A549 (cell line): Measurements from ENCODE around the gene ZBTB16. TPM values are rescaled to one million over a fixed set of nuclear protein-coding genes. Genes with fewer than 3 reads are reported as not detected.

Source experiments
- ATAC-seq, 2 experiments: fragments of 200-7000 bp in 1 of 2; fragments of >200 bp in 1 of 2; cut with Nextera tagmentation in 1 of 2; cut with Tn5 transposase in 1 of 2; 3 replicates each; pipeline versions ENCODE4 v1.8.0 to v1.9.1; 2018 to 2020; ENCODE audit warnings: mild to moderate bottlenecking in 1 of 2, moderate library complexity in 1 of 2
- CTCF ChIA-PET: fragments of 300-600 bp; sonication (Branson Sonifier 250); formaldehyde crosslinking; extraction: SDS; loops from one replicate; lab custom pipeline; 2021; ENCODE audit warnings: antibody characterized with exemption, inconsistent platforms; lab: Yijun Ruan, JAX
- POLR2A ChIA-PET: fragments of 350-600 bp; formaldehyde crosslinking; extraction: SDS; loops from one replicate; lab custom pipeline; 2021; ENCODE audit warnings: antibody characterized with exemption, inconsistent platforms; lab: Yijun Ruan, JAX
- DNase-seq, 2 experiments: peaks; one replicate each; pipeline versions ENCODE4 v3.0.0 to v3.0.0-alpha.2; 2011 to 2016; ENCODE audit warnings: low read depth in 1 of 2, low spot score in 1 of 2
- FAIRE-seq: peaks from 2 replicates; lab custom pipeline; 2011; peaks lifted over from hg19 to GRCh38; lab: Jason Lieb, UNC
- H3K27ac ChIP-seq, 2 experiments: fragments of >200 bp; sonication (Bioruptor Twin); formaldehyde crosslinking; 3 replicates each; pipeline ENCODE4 v1.5.1; 2016 to 2017
- H3K4me1 ChIP-seq: fragments of >200 bp; sonication (Bioruptor Twin); formaldehyde crosslinking; 3 replicates; pipeline ENCODE4 v1.6.1; 2016
- H3K4me2 ChIP-seq: fragments of >200 bp; sonication (Bioruptor Twin); formaldehyde crosslinking; 3 replicates; pipeline ENCODE4 v1.6.1; 2016
- H3K4me3 ChIP-seq: fragments of >200 bp; sonication (Bioruptor Twin); formaldehyde crosslinking; 3 replicates; pipeline ENCODE4 v1.5.1; 2016
- H3K9me3 ChIP-seq: fragments of >200 bp; sonication (Bioruptor Twin); formaldehyde crosslinking; 3 replicates; pipeline ENCODE4 v1.6.1; 2016
- CEBPB ChIP-seq, 2 experiments: fragments of >200 bp in 1 of 2; sonication (Bioruptor Twin) in 1 of 2; formaldehyde crosslinking in 1 of 2; IDR thresholded peaks; 2 replicates each; pipeline ENCODE4 v1.6.1; 2012 to 2016
- CHD2 ChIP-seq: fragments of 150-350 bp; IDR thresholded peaks from 2 replicates; pipeline ENCODE4 v1.6.1; 2014; ENCODE audit warnings: low read length; ENCODE audit not compliant: partially characterized antibody
- E2F6 ChIP-seq: IDR thresholded peaks from 2 replicates; pipeline ENCODE4 v1.6.1; 2012; ENCODE audit warnings: low read depth, borderline replicate concordance
- EHMT2 ChIP-seq: fragments of 200-600 bp; sonication (generic); IDR thresholded peaks from 2 replicates; pipeline ENCODE4 v1.6.1; 2016; ENCODE audit warnings: antibody characterized with exemption, low read depth, mild to moderate bottlenecking, moderate library complexity
- EP300 ChIP-seq, 2 experiments: fragments of >200 bp; sonication (Bioruptor Twin); formaldehyde crosslinking; IDR thresholded peaks; 2 replicates in 1 of 2; 3 replicates in 1 of 2; pipeline ENCODE4 v1.6.1; 2016 to 2017
- ESRRA ChIP-seq: fragments of 150-350 bp; IDR thresholded peaks from 2 replicates; pipeline ENCODE4 v1.6.1; 2014; ENCODE audit warnings: mild to moderate bottlenecking, low read length, borderline replicate concordance
- FOSB ChIP-seq: fragments of 250-450 bp; sonication (Bioruptor Pico); IDR thresholded peaks from 2 replicates; pipeline ENCODE4 v1.5.0; 2020; ENCODE audit warnings: mild to moderate bottlenecking, moderate library complexity
- FOSL2 ChIP-seq, 2 experiments: fragments of 450-650 bp in 1 of 2; fragments of >200 bp in 1 of 2; sonication (Bioruptor Twin) in 1 of 2; formaldehyde crosslinking; IDR thresholded peaks; 2 replicates each; pipeline versions ENCODE4 v1.5.0 to v1.6.1; 2016 to 2020; ENCODE audit warnings: mild to moderate bottlenecking in 1 of 2, moderate library complexity in 1 of 2
- GATA3 ChIP-seq: IDR thresholded peaks from 2 replicates; pipeline ENCODE4 v1.6.1; 2012; ENCODE audit warnings: borderline replicate concordance
- HDAC2 ChIP-seq: fragments of 200-600 bp; sonication (generic); IDR thresholded peaks from 2 replicates; pipeline ENCODE4 v1.6.1; 2016
- HES2 ChIP-seq: fragments of >200 bp; sonication (Bioruptor Twin); formaldehyde crosslinking; IDR thresholded peaks from 2 replicates; pipeline ENCODE4 v1.6.1; 2016
- KDM1A ChIP-seq: fragments of 200-600 bp; sonication (generic); IDR thresholded peaks from 2 replicates; pipeline ENCODE4 v1.6.1; 2016; ENCODE audit warnings: low read depth, mild to moderate bottlenecking
- MYC ChIP-seq: IDR thresholded peaks from 2 replicates; pipeline ENCODE4 v1.6.1; 2012; ENCODE audit warnings: mild to moderate bottlenecking, inconsistent platforms, low read length, improper control_type of control experiment, borderline replicate concordance
- NFE2L2 ChIP-seq: fragments of 150-350 bp; conservative IDR thresholded peaks from 2 replicates; pipeline ENCODE4 v1.6.1; 2014; ENCODE audit warnings: low read length
- POLR2A ChIP-seq: IDR thresholded peaks from 2 replicates; pipeline ENCODE4 v1.6.1; 2012; ENCODE audit warnings: mild to moderate bottlenecking, low read length
- POLR2AphosphoS2 ChIP-seq: conservative IDR thresholded peaks from 2 replicates; pipeline ENCODE4 v1.6.1; 2012; ENCODE audit warnings: low read length, improper control_type of control experiment, inconsistent platforms
- RFX5 ChIP-seq: fragments of 450-650 bp; IDR thresholded peaks from 2 replicates; pipeline ENCODE4 v1.7.1; 2014; ENCODE audit warnings: antibody characterized with exemption, mild to moderate bottlenecking, moderate library complexity
- SMC3 ChIP-seq: fragments of >200 bp; sonication (Bioruptor Twin); formaldehyde crosslinking; IDR thresholded peaks from 3 replicates; pipeline ENCODE4 v1.6.1; 2018; ENCODE audit warnings: inconsistent platforms
- TFCP2L1 ChIP-seq: fragments of 250-450 bp; sonication (Bioruptor Pico); IDR thresholded peaks from 2 replicates; pipeline ENCODE4 v1.5.0; 2021; ENCODE audit warnings: mild to moderate bottlenecking
- ZC3H11A ChIP-seq: fragments of 450-650 bp; IDR thresholded peaks from 2 replicates; pipeline ENCODE4 v1.6.1; 2014; ENCODE audit warnings: antibody characterized with exemption, mild to moderate bottlenecking
- WGBS: methylation state at CpG from one replicate; pipeline ENCODE4 v1.1.6; 2017; ENCODE audit errors: missing lambda C conversion rate; 5-methylcytosine and 5-hydroxymethylcytosine counted together
- polyA plus RNA-seq, 4 experiments: library from polyadenylated mRNA; depleted of rRNA in 3 of 4; stranded (reverse); fragments of >200 nt; fragmentation: RNase III in 1 of 4; extraction: RNeasy Plus Mini Kit Qiagen cat#74134 plus additional on column Dnase treatment in 1 of 4; gene quantifications; 2 replicates in 3 of 4; 3 replicates in 1 of 4; pipeline ENCODE4 v1.2.3, GENCODE V29; 2011 to 2017
- TF ChIP-seq, protein P1 (sequence below): fragments of 200-600 bp; sonication (generic); IDR thresholded peaks from 2 replicates; pipeline ENCODE4 v1.6.1; 2016; ENCODE audit warnings: antibody characterized with exemption, mild to moderate bottlenecking, moderate library complexity

ZBTB16 gene
- polyA plus RNA-seq, 2 of the 4 experiments (the other 2 are of a cell fraction), result not detected

DNA sequence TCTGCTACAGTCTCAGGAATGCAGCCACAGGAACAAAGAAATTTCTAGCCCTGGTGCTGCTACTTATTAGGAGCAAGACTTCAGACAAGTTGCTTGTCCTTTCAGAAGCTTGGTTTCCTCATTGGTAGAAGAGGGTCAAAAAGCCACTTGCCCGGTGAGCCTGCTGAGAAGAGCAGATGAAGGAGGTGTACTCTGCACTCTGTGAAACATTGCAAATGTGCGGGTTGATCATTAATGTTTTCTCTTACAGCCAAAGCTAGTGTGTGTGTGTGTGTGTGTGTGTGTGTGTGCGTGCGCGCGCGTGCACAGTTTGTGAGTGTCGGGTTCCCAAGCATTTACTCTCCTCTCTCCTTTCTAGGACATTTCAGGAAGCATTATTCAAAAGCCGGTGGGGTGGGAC lies 150.4 kb downstream of the ZBTB16 start:
- no peak for TF ChIP-seq NFE2L2
- no peak for TF ChIP-seq HES2
- no peak for TF ChIP-seq POLR2AphosphoS2
- TF ChIP-seq RFX5, result no peak
- TF ChIP-seq E2F6, result no peak
- TF ChIP-seq MYC, result no peak
- TF ChIP-seq FOSL2 (IDR thresholded peaks at IDR 0.05), result no peak
- no peak for TF ChIP-seq FOSL2 (CRISPR knock-in tag; IDR thresholded peaks at IDR 0.05)
- no peak for TF ChIP-seq ESRRA
- TF ChIP-seq KDM1A, result no peak
- TF ChIP-seq TFCP2L1 (CRISPR knock-in tag), result no peak
- no peak for TF ChIP-seq GATA3
- TF ChIP-seq HDAC2, result no peak
- no peak for TF ChIP-seq SMC3
- Histone ChIP-seq H3K4me3 (no peak overlapping the region), H3K27ac (no peak overlapping the region), H3K9me3 (no peaks in the 10 kb centered on the region), H3K4me1 (no peaks in the 10 kb centered on the region), H3K4me2 (no peak overlapping the region)
- ChIA-PET CTCF (no interaction called here), POLR2A (no interaction called here)
- FAIRE-seq (no peak), DNase-seq (no peak), ATAC-seq (no peak)
- 68% methylated on average over 9 of the region's 9 CpGs for WGBS

GRCh38 chr11:114211444-114212121 lies 152.1 kb downstream of the ZBTB16 start:
- ChIA-PET POLR2A (no interaction called here), CTCF (no interaction called here)
- Histone ChIP-seq H3K9me3 (no peaks in the 10 kb centered on the region), H3K4me2 (no peak overlapping the region), H3K27ac (no peak overlapping the region), H3K4me1 (no peaks in the 10 kb centered on the region), H3K4me3 (no peak overlapping the region)
- DNase-seq (no peak), ATAC-seq (no peak), FAIRE-seq (no peak)
- no peak for TF ChIP-seq POLR2A
- TF ChIP-seq, protein P1, sequence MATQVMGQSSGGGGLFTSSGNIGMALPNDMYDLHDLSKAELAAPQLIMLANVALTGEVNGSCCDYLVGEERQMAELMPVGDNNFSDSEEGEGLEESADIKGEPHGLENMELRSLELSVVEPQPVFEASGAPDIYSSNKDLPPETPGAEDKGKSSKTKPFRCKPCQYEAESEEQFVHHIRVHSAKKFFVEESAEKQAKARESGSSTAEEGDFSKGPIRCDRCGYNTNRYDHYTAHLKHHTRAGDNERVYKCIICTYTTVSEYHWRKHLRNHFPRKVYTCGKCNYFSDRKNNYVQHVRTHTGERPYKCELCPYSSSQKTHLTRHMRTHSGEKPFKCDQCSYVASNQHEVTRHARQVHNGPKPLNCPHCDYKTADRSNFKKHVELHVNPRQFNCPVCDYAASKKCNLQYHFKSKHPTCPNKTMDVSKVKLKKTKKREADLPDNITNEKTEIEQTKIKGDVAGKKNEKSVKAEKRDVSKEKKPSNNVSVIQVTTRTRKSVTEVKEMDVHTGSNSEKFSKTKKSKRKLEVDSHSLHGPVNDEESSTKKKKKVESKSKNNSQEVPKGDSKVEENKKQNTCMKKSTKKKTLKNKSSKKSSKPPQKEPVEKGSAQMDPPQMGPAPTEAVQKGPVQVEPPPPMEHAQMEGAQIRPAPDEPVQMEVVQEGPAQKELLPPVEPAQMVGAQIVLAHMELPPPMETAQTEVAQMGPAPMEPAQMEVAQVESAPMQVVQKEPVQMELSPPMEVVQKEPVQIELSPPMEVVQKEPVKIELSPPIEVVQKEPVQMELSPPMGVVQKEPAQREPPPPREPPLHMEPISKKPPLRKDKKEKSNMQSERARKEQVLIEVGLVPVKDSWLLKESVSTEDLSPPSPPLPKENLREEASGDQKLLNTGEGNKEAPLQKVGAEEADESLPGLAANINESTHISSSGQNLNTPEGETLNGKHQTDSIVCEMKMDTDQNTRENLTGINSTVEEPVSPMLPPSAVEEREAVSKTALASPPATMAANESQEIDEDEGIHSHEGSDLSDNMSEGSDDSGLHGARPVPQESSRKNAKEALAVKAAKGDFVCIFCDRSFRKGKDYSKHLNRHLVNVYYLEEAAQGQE, result no peak
- WGBS, result 75% methylated on average over 17 of the region's 20 CpGs

DNA sequence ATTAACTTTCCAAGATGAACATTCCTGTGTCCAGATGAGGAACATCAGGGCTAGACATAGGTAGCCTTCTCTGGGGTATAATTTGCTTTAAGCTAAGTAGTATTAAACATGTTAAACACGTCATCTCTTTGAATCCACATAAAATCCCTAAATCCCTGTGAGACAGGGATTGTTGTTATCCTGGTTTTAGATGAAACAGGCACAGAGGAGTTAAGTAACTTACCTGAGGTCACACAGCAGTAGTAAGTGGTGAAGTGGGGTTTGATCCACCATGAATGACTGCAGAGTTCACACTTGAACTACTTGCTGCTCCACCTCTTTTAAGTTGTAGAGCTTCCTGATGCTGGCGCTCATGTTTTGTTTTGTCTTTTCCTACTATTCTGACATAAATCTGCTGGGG lies 154.1 kb downstream of the ZBTB16 start:
- Histone ChIP-seq H3K27ac (no peak overlapping the region), H3K4me3 (no peak overlapping the region), H3K4me2 (no peak overlapping the region), H3K9me3 (no peaks in the 10 kb centered on the region), H3K4me1 (no peaks in the 10 kb centered on the region)
- ATAC-seq, result no peak
- TF ChIP-seq EP300 (IDR thresholded peaks at IDR 0.05) (no peak), EHMT2 (no peak), FOSB (CRISPR knock-in tag) (no peak), RFX5 (no peak), CEBPB (IDR thresholded peaks at IDR 0.05) (no peak), CHD2 (no peak), ZC3H11A (no peak)
- no peak for FAIRE-seq
- WGBS, result 23% methylated on average over 2 of the region's 2 CpGs
- CTCF ChIA-PET, result no interaction called here
- POLR2A ChIA-PET, result no interaction called here
- DNase-seq, result no peak
